Measurements from ENCODE around the gene CDC42. TPM values are rescaled to one million over a fixed set of nuclear protein-coding genes. Genes with fewer than 3 reads are reported as not detected.

The CDC42 gene
- total and polyA plus RNA-seq, 2 of the 13 experiments (the other 11 are each of a cell fraction or from before 2014, with no cell fraction given): 138 to 237 TPM

DNA sequence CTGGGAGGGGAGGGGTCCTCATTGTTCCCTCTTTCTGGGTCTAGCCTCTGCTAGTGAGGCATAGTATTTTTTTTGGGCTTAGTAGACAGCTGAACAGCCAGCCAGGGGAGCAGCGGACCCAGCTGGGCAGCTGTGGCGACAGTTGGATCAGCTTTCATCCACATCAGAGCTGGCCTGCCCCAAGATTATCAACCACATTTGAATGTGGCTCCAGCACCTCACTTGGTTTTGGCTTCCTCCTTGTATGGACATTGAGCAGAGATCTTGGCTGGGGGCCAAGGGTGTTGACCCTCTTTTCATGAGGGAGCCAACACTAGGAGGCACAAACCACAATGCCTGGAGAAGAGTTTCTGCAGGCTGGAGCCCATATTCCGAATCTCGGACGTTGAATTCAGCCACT is 65.3 kb downstream of the CDC42 start (continued):
- TF ChIP-seq AGO2 (optimal IDR thresholded peaks at IDR 0.05; ENCODE audit: low read depth, low read length): no peak
- TF ChIP-seq, protein P1, sequence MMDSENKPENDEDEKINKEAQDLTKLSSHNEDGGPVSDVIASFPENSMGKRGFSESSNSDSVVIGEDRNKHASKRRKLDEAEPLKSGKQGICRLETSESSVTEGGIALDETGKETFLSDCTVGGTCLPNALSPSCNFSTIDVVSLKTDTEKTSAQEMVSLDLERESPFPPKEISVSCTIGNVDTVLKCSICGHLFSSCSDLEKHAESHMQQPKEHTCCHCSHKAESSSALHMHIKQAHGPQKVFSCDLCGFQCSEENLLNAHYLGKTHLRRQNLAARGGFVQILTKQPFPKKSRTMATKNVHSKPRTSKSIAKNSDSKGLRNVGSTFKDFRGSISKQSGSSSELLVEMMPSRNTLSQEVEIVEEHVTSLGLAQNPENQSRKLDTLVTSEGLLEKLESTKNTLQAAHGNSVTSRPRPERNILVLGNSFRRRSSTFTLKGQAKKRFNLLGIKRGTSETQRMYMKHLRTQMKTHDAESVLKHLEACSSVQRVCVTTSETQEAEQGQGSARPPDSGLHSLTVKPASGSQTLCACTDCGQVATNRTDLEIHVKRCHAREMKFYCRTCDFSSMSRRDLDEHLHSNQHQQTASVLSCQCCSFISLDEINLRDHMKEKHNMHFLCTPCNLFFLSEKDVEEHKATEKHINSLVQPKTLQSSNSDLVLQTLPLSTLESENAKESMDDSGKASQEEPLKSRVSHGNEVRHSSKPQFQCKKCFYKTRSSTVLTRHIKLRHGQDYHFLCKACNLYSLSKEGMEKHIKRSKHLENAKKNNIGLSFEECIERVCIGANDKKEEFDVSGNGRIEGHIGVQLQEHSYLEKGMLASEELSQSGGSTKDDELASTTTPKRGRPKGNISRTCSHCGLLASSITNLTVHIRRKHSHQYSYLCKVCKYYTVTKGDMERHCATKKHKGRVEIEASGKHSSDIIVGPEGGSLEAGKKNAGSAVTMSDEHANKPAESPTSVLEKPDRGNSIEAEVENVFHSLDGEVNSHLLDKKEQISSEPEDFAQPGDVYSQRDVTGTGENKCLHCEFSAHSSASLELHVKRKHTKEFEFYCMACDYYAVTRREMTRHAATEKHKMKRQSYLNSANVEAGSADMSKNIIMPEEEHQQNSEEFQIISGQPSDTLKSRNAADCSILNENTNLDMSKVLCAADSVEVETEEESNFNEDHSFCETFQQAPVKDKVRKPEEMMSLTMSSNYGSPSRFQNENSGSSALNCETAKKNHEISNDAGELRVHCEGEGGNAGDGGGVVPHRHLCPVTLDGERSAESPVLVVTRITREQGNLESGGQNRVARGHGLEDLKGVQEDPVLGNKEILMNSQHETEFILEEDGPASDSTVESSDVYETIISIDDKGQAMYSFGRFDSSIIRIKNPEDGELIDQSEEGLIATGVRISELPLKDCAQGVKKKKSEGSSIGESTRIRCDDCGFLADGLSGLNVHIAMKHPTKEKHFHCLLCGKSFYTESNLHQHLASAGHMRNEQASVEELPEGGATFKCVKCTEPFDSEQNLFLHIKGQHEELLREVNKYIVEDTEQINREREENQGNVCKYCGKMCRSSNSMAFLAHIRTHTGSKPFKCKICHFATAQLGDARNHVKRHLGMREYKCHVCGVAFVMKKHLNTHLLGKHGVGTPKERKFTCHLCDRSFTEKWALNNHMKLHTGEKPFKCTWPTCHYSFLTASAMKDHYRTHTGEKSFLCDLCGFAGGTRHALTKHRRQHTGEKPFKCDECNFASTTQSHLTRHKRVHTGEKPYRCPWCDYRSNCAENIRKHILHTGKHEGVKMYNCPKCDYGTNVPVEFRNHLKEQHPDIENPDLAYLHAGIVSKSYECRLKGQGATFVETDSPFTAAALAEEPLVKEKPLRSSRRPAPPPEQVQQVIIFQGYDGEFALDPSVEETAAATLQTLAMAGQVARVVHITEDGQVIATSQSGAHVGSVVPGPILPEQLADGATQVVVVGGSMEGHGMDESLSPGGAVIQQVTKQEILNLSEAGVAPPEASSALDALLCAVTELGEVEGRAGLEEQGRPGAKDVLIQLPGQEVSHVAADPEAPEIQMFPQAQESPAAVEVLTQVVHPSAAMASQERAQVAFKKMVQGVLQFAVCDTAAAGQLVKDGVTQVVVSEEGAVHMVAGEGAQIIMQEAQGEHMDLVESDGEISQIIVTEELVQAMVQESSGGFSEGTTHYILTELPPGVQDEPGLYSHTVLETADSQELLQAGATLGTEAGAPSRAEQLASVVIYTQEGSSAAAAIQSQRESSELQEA (CRISPR knock-in tag; IDR thresholded peaks at IDR 0.05; ENCODE audit: not compliant biosample characterization): no peak

DNA sequence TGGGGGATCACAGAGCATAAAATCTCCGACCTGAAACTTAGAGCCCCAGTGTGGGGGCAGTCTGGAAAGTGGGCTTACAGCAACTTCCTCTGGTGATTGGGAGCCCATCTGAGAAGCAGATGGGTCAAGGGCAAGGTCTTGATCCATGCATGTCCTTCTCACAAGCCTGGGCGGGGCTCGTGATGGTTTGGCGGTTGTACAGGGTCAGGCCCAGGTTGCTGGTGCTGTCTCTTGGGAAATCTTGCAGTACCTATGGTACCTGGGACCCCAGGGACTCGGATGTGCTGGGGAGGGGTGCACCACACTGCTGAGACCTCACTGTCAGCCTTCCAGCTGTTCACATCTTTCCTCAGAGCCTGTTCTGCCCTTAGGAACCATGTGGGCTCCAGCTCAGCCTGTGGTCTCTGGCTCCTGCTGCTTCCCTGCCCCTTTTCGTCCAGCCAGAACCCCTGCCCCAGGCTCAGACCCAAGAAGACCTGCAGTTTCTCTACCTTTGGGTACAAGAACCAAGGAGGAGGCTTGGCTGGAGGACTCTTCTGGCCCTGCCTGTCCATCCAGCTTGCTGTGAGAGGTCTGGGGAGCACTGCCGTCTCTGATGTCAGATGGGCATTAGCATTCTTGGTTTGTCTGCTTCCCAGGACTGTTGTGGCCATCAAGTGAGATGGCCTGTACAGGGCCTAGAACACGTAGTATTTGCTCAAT is 65.9 kb downstream of the CDC42 start:
- no TSS peak for BruUV-seq (replicated peaks)
- Histone ChIP-seq H3K4me1 (ENCODE audit: insufficient read depth, low read length) (no peaks in the 10 kb centered on the region), H2AFZ (ENCODE audit: low read length) (no peak overlapping the region), H4K20me1 (ENCODE audit: insufficient read depth, low read length) (peaks cover 5% of the 10 kb centered on the region; the same call in 1 of the 2 replicates), H3K27me3 (ENCODE audit: control insufficient read depth in 1 of 2, insufficient read depth in 2 of 2, low read length in 2 of 2) (no peaks in the 10 kb centered on the region), H3K27ac (ENCODE audit: extremely low read length, insufficient read depth, low read length) (no peak overlapping the region), H3K79me2 (ENCODE audit: insufficient read depth, low read length) (no peaks in the 10 kb centered on the region), H3K4me3 (replicated peaks in 1 of 3; ENCODE audit: insufficient read depth in 1 of 3, low read depth in 2 of 3, low read length in 3 of 3) (no peak overlapping the region), H3K9ac (ENCODE audit: insufficient read depth, low read depth, low read length) (no peak overlapping the region), H3K4me2 (ENCODE audit: low read depth, low read length) (no peak overlapping the region), H3K36me3 (replicated peaks in 1 of 2; ENCODE audit: control insufficient read depth in 1 of 2, insufficient read depth in 2 of 2, low read length in 2 of 2) (peaks cover 0 to 1% of the 10 kb centered on the region in 2 experiments; a peak in 2 of 5 replicates), H3K9me3 (ENCODE audit: low read length) (no peaks in the 10 kb centered on the region)
- ChIA-PET POLR2A (no interaction called here), CTCF (ENCODE audit: low intra/inter-chr PET ratio, low total read pairs) (no interaction called here)
- FAIRE-seq (no peak), DNase-seq (ENCODE audit: low spot score) (no peak), ATAC-seq (no peak)
- 94% methylated on average over 3 of the region's 8 CpGs for WGBS (ENCODE audit: low lambda C conversion rate)
- in situ Hi-C loops (cut with HindIII; ENCODE audit: extremely low pct_ligation_motif_present, low pct_unique_long_range_greater_than_20kb) (no loop called here), intact Hi-C loops (cut with micrococcal nuclease; ENCODE audit: unreplicated experiment) (no loop called here)
- TF ChIP-seq BHLHE40 (IDR thresholded peaks at IDR 0.05; ENCODE audit: low read length) (no peak), MXI1 (IDR thresholded peaks at IDR 0.05; ENCODE audit: borderline replicate concordance, low read depth, low read length) (no peak), ZFP82 (CRISPR knock-in tag; IDR thresholded peaks at IDR 0.05; ENCODE audit: borderline replicate concordance) (no peak), MEF2D (CRISPR knock-in tag; IDR thresholded peaks at IDR 0.05) (no peak)
- TF ChIP-seq, protein P2, sequence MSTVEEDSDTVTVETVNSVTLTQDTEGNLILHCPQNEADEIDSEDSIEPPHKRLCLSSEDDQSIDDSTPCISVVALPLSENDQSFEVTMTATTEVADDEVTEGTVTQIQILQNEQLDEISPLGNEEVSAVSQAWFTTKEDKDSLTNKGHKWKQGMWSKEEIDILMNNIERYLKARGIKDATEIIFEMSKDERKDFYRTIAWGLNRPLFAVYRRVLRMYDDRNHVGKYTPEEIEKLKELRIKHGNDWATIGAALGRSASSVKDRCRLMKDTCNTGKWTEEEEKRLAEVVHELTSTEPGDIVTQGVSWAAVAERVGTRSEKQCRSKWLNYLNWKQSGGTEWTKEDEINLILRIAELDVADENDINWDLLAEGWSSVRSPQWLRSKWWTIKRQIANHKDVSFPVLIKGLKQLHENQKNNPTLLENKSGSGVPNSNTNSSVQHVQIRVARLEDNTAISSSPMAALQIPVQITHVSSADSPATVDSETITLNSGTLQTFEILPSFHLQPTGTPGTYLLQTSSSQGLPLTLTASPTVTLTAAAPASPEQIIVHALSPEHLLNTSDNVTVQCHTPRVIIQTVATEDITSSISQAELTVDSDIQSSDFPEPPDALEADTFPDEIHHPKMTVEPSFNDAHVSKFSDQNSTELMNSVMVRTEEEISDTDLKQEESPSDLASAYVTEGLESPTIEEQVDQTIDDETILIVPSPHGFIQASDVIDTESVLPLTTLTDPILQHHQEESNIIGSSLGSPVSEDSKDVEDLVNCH (CRISPR knock-in tag; IDR thresholded peaks at IDR 0.05): no peak

Measured in HepG2 (cell line).